Ectodermal cell (in vitro differentiated cells): Measurements from ENCODE around the gene SAMD8.
"Not testable (repeated sequence)": the region's sequence is repeated elsewhere in the genome, so short reads cannot be mapped to it uniquely, and the experiment has no call there.

Experiments
- H3K27ac ChIP-seq: 2 replicates; pipeline ENCODE4 v1.7.0; 2013; ENCODE audit warnings: mild to moderate bottlenecking, low read depth, low read length; ENCODE audit not compliant: insufficient read depth, poor library complexity, severe bottlenecking
- H3K27me3 ChIP-seq: 2 replicates; pipeline ENCODE4 v1.7.0; 2013; ENCODE audit warnings: mild to moderate bottlenecking, low read length; ENCODE audit not compliant: insufficient read depth, control insufficient read depth, poor library complexity, severe bottlenecking
- H3K36me3 ChIP-seq: one replicate; pipeline ENCODE4 v1.7.0; 2013; ENCODE audit warnings: low read length; ENCODE audit not compliant: control insufficient read depth, insufficient read depth
- H3K4me1 ChIP-seq: one replicate; pipeline ENCODE4 v1.7.0; 2013; ENCODE audit warnings: low read length; ENCODE audit not compliant: control insufficient read depth, insufficient read depth
- H3K4me3 ChIP-seq: 2 replicates; pipeline ENCODE4 v1.7.0; 2013; ENCODE audit warnings: low read depth, low read length, control low read depth; ENCODE audit not compliant: insufficient read depth
- H3K9me3 ChIP-seq: 2 replicates; pipeline ENCODE4 v1.7.0; 2013; ENCODE audit warnings: mild to moderate bottlenecking, low read length, moderate library complexity; ENCODE audit not compliant: control insufficient read depth
- WGBS, 2 experiments: methylation state at CpG; one replicate each; pipeline ENCODE4 v1.1.7; 2013; ENCODE audit warnings: missing lambda C conversion rate in 2 of 2; 5-methylcytosine and 5-hydroxymethylcytosine counted together

The SAMD8 gene

GRCh38 chr10:75212343-75212742 lies 100.9 kb downstream of the SAMD8 start:
- Histone ChIP-seq H3K4me1 (peaks cover 12% of the 10 kb centered on the region), H3K9me3 (no peaks in the 10 kb centered on the region), H3K27me3 (no peaks in the 10 kb centered on the region), H3K27ac (no peak overlapping the region), H3K36me3 (peaks cover 21% of the 10 kb centered on the region), H3K4me3 (peak overlapping the region; percentile 92)
- 90 to 91% methylated on average over 6 of the region's 6 CpGs for WGBS, 2 experiments

- 94 to 95% methylated on average over 4 of the region's 4 CpGs for WGBS, 2 experiments
- peaks cover 51% of the 10 kb centered on the region for H3K36me3 ChIP-seq
- no peaks in the 10 kb centered on the region for H3K9me3 ChIP-seq
- peaks cover 24% of the 10 kb centered on the region for H3K4me1 ChIP-seq
- H3K27me3 ChIP-seq, result no peaks in the 10 kb centered on the region
- H3K4me3 ChIP-seq, result no peak overlapping the region
- no peak overlapping the region for H3K27ac ChIP-seq
Observed at GRCh38 chr10:75220274-75220673, 108.8 kb downstream of the SAMD8 start.

- H3K4me1 ChIP-seq, result peaks cover 33% of the 10 kb centered on the region
- not testable (repeated sequence) for H3K9me3 ChIP-seq, H3K4me3 ChIP-seq, H3K27me3 ChIP-seq, H3K27ac ChIP-seq
- H3K36me3 ChIP-seq, result peaks cover 51% of the 10 kb centered on the region
- WGBS, 2 experiments, result 97 to 98% methylated on average over 7 of the region's 8 CpGs
Observed at GRCh38 chr10:75221492-75221891, 110.0 kb downstream of the SAMD8 start.

- Histone ChIP-seq H3K4me1 (peaks cover 44% of the 10 kb centered on the region), H3K27ac (no peak overlapping the region), H3K9me3 (no peaks in the 10 kb centered on the region), H3K4me3 (no peak overlapping the region), H3K36me3 (peaks cover 33% of the 10 kb centered on the region), H3K27me3 (no peaks in the 10 kb centered on the region)
- WGBS, 2 experiments, result 57 to 62% methylated on average over 2 of the region's 2 CpGs
Observed at GRCh38 chr10:75223507-75223906, 112.1 kb downstream of the SAMD8 start.

- H3K4me3 ChIP-seq, result no peak overlapping the region
- peak overlapping the region; percentile 30 for H3K27ac ChIP-seq
- H3K9me3 ChIP-seq, result no peaks in the 10 kb centered on the region
- H3K4me1 ChIP-seq, result peaks cover 44% of the 10 kb centered on the region
- no peaks in the 10 kb centered on the region for H3K27me3 ChIP-seq
- WGBS, 2 experiments, result 90 to 100% methylated on average over 2 of the region's 2 CpGs
- peaks cover 27% of the 10 kb centered on the region for H3K36me3 ChIP-seq
Observed at GRCh38 chr10:75226095-75226494, 114.6 kb downstream of the SAMD8 start.

GRCh38 chr10:75226656-75227055 lies 115.2 kb downstream of the SAMD8 start:
- Histone ChIP-seq H3K4me3 (no peak overlapping the region), H3K36me3 (peaks cover 27% of the 10 kb centered on the region)
- WGBS, 2 experiments, result 65 to 75% methylated on average over 5 of the region's 5 CpGs

GRCh38 chr10:75228278-75228677 lies 116.8 kb downstream of the SAMD8 start:
- WGBS, 2 experiments, result 90 to 97% methylated on average over 3 of the region's 3 CpGs
- Histone ChIP-seq H3K27me3 (no peaks in the 10 kb centered on the region), H3K27ac (no peak overlapping the region), H3K36me3 (peaks cover 23% of the 10 kb centered on the region), H3K4me1 (peaks cover 38% of the 10 kb centered on the region), H3K9me3 (no peaks in the 10 kb centered on the region), H3K4me3 (no peak overlapping the region)

More at GRCh38 chr10:75226656-75227055, 115.2 kb downstream of the SAMD8 start:
- Histone ChIP-seq H3K9me3 (no peaks in the 10 kb centered on the region), H3K4me1 (peaks cover 44% of the 10 kb centered on the region), H3K27ac (peak overlapping the region; percentile 30), H3K27me3 (no peaks in the 10 kb centered on the region)

- peaks cover 21% of the 10 kb centered on the region for H3K36me3 ChIP-seq
- 88 to 89% methylated on average over 4 of the region's 4 CpGs for WGBS, 2 experiments
- H3K4me1 ChIP-seq, result peaks cover 34% of the 10 kb centered on the region
Observed at GRCh38 chr10:75228834-75229233, 117.4 kb downstream of the SAMD8 start.

GRCh38 chr10:75229971-75230370 lies 118.5 kb downstream of the SAMD8 start:
- peaks cover 18% of the 10 kb centered on the region for H3K36me3 ChIP-seq
- WGBS, 2 experiments, result 93 to 100% methylated on average over 2 to 3 of the region's 3 CpGs
- H3K4me1 ChIP-seq, result peaks cover 23% of the 10 kb centered on the region
- H3K27me3 ChIP-seq, result peaks cover 3% of the 10 kb centered on the region
- no peak overlapping the region for H3K4me3 ChIP-seq
- H3K9me3 ChIP-seq, result no peaks in the 10 kb centered on the region
- no peak overlapping the region for H3K27ac ChIP-seq

More at GRCh38 chr10:75228834-75229233, 117.4 kb downstream of the SAMD8 start:
- Histone ChIP-seq H3K27me3 (no peaks in the 10 kb centered on the region), H3K9me3 (no peaks in the 10 kb centered on the region), H3K27ac (no peak overlapping the region), H3K4me3 (no peak overlapping the region)

GRCh38 chr10:75230600-75231038 lies 119.2 kb downstream of the SAMD8 start:
- 33 to 40% methylated on average over 3 of the region's 5 CpGs for WGBS, 2 experiments

More at GRCh38 chr10:75230600-75231038, 119.2 kb downstream of the SAMD8 start:
- Histone ChIP-seq H3K27me3 (peaks cover 8% of the 10 kb centered on the region), H3K27ac (no peak overlapping the region), H3K36me3 (peaks cover 18% of the 10 kb centered on the region), H3K9me3 (no peaks in the 10 kb centered on the region), H3K4me3 (no peak overlapping the region), H3K4me1 (peaks cover 18% of the 10 kb centered on the region)
